Endothelial cell of hepatic sinusoid (primary cell): ENCODE results near the gene SNX9.
"Not testable (repeated sequence)": the region's sequence is repeated elsewhere in the genome, so short reads cannot be mapped to it uniquely, and the experiment has no call there.

Experiments used
- in situ Hi-C: cut with HindIII; loops from 2 replicates; pipeline ENCODE4 v1.10.0; 2017; ENCODE audit warnings: low sequenced_read_pairs

Gene SNX9

DNA sequence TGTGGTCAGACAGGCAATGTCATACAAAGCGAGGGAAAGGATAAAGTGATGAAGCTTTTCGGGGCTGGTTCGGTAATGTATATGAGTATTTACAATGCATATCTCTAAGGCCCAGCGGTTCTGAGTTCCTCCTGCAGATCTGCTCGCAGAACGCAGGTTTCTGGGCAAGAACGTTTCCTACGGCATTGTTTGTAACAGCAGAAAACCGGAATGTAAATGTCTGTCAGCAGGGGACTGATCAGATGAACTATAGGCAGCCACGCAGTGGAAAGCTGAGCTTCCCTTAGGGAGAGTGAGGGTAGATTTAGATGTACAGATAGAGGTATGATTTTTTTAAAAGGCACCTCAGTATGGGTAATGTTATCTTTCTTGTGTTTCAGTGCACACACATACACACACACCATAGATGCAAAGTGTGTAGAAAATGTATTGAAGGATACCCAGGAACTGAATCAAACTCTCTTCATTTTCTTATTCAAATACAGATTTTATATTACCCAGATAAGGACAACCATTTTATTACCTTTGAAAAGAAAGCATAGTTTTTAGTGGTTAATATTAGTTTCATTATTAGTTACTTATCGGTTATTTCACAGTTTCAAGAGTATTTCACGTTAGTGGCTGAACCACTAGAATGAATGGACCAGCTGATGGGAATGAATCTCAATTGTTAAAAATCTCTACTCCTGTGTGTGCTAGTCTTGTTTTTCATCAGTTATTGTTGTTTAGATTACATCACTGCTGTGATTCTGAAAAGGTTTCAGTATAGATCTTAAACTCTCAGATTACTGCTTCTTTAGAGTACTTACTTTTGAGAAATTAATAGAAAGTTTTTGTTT lies 56.2 kb downstream of the SNX9 start:
- in situ Hi-C loops: no loop called here

DNA sequence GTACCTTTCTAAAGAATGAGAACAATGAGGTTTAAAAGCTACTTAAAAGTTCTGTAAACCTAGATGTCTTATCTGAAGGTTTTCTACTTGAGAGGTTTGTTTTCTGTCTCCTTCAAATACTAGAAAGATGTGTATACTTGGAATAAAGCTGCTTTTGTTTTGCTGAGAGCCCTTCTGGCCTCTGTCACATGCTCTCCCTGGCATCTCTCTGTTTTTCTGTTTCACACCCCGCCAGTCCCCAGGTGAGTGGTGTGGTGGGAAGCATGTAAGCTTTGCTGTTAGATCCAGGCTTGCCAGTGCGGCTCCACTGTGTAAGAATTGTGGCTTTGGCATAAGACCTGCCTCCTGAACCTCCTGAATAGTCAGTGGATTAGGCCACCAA lies 56.8 kb downstream of the SNX9 start:
- in situ Hi-C loops: loop anchor here (5.0 kb wide), 2 partner anchors 92 to 123 kb away; no protein-coding TSS in a partner anchor

DNA sequence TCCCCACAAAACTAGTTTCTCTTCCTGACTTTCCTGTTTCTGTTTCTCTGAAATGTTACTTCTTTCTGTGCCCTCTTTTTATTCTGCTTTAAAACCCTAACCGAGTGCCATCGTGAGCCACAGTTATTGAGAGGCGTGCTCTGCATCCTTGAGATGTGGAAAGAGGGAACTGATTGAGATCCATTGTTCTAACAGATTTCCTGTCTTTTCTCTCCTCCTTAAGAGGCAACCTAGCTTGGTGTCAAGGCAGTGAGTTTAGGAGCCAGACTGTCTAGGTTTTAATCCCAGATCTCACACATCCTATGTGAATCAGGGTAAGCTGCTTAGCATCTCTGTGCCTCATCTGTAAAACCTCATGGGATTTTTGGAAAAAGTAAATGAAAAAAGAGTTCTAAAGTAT lies 57.5 kb downstream of the SNX9 start:
- in situ Hi-C loops: loop anchor here (5.0 kb wide), 2 partner anchors 92 to 123 kb away; no protein-coding TSS in a partner anchor

DNA sequence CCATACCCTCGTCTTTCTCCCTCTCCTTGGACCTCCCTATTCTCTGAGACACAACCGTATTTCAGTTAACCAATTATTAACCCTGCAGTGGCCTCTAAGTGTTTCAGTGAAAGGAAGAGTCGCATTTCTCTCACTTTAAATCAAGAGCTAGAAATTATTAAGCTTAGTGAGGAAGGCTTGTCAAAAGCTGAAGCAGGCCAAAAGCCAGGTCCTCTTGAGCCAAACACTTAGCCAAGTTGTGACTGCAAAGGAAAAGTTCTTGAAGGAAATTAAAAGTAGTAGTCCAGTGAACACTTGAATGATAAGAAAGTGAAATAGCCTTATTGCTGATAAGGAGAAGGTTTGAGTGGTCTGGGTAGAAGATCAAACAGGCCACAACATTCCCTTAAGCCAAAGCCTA lies 58.3 kb downstream of the SNX9 start:
- in situ Hi-C loops: loop anchor here (5.0 kb wide), 2 partner anchors 91 to 124 kb away; no protein-coding TSS in a partner anchor

DNA sequence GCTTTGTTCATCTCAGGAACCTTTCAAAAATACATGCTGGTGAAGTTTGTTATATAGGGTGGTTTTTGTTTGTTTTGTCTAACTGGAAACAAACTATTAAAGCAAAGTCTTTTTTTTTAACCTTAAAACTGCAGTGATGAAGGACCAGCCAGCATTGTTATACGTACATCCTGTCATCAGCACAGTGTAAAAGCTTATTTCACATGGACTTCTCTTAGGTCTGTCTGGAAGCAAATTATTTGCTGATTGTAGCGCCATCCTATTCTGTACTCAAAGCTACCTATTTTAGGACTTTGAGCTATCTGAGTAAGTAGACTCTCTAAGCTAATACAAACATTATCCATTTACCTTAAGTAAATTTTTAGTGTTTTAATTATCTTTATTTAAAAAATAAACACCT lies 61.7 kb downstream of the SNX9 start:
- in situ Hi-C loops: loop anchor here (5.0 kb wide), 3 partner anchors 88 to 127 kb away; no protein-coding TSS in a partner anchor

DNA sequence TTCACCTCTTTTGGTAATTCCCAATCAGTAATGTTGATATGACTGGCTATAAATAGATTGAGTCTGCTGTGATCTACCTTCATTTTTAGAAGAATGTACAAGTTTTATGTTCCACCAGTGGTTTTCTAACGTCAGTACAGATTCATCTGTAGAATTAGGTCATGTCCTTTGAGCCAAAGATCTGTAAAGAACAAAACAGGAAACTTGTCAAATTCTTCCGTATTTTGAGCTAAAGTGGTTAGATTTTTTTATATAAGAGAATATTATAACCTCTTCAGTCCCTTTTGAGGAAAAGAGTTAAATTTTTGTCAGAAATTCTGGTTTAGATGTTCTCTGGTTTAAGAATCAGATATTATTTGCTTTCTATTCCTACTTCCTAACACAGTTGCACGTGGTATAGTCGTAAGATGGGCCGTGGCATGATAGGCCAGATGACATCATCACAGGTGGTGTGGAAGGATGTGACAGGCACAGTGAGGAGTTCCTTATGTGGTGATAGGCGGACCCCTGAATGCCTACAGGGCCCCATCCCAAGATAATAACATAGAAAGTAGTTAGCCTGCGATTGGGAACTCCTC lies 62.3 kb downstream of the SNX9 start:
- in situ Hi-C loops: loop anchor here (5.0 kb wide), 1 partner anchor 107 kb away; no protein-coding TSS in a partner anchor

DNA sequence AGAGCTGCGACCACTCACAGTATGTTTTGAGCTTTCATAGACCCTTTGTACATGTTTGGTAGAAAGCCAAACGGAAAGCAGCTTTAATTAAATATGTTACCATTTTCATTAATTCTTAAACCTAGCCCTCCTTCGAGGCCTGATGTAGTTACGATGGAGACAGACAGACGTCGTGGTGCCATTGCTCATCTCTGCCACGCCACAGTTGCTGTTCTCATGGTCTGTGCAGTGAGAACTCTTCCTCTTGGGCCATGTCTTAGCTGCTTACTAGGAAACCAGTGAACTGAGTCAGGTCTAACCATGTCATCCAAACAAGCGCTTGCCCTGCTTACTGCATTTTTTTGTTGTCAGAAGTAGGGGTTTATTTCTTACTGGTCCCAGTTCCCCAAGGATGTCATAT lies 62.8 kb downstream of the SNX9 start:
- in situ Hi-C loops: loop anchor here (5.0 kb wide), 1 partner anchor 106 kb away; no protein-coding TSS in a partner anchor

DNA sequence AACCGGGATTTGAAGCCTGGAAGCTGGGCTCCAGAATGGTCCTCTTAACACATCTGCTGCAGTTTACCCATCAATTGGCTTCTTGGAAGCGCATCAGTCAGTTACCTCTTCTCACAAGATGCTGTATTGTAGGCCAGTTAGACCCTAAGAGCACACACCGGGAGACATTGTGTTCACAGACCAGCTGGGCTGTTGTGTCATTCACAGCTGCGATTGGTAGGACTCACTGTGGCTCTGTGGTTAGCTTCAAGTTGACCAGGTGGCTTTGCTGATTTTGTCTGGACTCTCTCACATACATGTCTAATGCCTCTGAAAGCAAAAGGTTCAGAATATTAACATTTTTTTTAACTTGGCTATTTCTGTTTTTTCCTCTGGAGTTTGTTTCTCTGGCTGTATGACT lies 64.8 kb downstream of the SNX9 start:
- in situ Hi-C loops: loop anchor here (5.0 kb wide), 1 partner anchor 104 kb away; no protein-coding TSS in a partner anchor

DNA sequence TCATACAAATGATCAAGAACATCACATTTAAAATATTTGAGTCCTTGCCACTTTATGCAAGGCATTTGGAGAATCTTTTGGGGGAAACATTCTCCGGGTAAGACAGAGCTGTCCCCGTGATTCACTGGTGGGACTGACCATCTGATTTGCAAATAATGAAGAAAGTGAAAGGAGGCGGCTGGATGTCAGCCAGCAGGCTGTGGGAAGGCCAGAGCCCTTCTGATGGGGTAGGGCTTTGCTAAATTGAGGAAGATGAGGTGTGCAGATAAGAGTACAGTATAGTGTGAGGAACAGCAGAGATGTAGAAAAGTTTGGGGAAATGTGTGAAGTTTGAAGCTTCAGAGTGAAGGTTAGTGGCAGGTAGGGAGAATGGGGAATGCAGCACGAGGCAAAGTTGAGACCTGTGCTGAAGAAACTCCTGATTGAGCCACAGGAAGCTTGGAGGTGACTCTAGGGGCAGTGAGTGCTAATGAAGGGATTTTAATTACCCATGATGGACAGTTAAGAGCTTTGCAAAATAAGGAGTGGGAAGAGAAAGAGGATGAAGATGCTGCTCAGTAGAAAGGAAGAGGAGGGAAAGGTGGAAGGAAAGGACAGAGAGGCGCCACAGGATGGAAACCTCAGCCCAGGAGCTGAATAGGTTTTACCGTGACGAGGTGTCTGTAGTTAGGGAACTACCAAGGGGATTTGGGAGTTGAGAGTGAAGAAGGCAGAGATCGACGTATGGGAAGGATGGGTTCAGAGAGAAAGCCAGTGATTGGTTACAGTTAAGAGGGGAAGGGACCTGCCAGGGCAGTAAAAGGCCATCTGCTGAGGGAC lies 68.7 kb downstream of the SNX9 start:
- in situ Hi-C loops: no loop called here

DNA sequence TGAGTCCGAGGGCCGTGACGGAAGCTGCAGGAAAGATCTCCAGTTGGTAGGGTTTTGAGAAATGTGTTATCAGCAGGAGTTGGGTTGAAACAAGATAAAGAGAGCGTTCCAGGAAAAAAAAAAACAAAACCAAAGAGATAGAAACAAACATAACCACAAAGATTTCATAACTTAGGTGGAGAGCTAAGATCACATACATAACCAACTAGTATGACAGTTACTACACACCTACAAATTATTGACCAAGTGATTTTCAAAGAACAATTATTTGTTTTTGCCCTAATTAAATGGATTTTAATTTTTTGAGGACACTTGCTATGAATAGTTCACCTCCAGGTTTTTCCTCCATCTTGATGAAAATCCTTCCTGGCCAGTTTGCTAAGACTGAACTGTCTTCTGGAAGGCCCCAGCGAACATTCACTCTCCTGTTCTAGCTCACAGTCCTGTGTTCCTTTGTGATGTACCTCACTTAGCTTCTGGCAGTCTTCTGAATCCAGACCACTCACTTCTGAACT lies 69.4 kb downstream of the SNX9 start:
- in situ Hi-C loops: no loop called here

DNA sequence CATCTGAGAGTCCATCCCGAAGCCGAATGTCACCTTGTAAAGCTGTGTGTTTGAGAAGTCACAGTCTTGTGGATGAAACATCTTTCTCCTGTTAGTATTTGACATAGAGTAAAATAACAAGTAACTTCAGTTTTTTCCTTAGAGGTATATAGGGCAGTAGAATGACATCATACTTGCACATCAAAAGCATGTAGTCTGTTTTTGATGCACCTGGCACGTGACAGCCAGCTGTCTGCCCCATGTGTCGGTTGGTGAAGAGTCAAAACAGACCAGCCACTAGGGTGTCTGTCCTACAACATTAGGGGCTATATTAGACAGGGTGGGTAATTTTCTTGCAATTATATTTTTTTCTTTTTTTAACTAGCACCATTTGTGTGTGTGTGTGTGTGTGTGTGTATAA lies 70.2 kb downstream of the SNX9 start:
- in situ Hi-C loops: no loop called here

DNA sequence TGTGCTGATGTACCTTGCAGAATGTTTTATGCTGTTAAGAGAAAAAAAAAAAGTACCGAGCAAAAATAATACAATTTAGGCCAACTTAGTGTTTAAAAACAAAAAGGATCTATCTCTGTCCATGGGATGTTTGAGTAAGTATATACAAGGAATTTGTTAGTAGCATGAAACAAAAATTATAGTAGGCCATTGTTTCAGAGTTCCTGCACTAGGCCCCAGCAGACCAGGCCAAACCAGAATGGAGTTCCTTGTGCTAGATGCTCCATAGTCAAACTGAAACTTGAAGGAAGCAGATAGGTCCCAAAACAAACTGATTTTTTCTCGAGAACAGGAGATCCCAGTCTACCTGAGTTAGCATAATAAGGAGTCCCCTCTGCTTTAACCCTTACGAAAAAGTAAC lies 72.5 kb downstream of the SNX9 start:
- in situ Hi-C loops: no loop called here

DNA sequence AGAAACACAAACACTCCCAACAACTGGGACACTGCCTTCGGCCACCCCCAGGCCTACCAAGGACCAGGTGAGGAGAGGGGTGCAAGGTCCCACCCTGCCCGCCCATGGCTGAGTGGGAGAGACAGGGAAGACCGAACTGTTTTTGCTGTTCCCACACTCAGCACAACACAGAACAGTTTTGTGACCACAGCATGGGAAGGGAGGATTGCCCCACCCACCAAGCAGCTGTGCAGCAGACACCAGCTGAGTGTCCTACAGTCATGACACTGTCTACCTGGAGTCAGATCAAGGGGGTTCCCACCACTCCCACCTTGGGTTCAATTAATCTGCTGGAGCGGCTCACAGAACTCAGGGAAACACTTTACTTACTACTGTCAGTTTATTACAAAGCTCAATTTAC lies 73.9 kb downstream of the SNX9 start:
- in situ Hi-C loops: no loop called here

DNA sequence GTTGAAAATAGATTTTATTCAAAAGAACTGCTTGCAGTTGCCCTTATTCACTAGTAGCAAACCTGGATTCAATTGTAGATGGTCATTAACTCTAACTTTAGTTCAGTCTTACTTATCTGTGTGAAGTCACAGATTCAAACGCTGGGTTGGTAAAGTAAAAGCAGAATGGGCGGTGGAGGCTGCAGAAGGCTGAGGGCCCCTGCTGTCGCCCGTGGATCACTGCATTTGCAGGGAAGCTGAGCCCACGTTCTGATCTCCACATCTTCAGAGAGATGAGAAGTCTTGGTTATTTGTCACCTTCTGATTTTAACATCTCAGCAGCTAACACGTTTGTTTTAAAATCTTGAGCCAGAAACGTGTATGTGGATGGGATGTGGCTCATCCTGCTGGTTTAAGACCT lies 75.1 kb downstream of the SNX9 start:
- in situ Hi-C loops: no loop called here

DNA sequence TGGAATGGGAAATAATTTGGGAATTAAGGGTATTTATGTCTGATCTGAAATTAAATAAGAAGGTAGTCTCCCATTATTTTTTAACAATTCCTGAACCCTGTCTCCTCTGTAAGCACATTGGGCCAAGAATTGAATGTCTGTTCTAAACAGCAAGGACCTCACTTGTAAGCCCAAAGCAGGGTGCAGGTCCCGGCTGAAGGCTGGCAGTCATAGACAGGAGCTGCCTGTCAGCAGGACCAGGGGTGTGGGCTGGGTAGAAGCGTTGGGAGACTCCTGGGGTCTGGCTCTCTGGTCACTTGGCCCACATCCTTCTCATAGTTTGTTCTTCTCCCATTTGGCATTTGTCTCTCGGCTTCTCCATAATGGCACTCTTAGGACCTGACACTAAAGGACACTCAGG lies 75.6 kb downstream of the SNX9 start:
- in situ Hi-C loops: no loop called here

DNA sequence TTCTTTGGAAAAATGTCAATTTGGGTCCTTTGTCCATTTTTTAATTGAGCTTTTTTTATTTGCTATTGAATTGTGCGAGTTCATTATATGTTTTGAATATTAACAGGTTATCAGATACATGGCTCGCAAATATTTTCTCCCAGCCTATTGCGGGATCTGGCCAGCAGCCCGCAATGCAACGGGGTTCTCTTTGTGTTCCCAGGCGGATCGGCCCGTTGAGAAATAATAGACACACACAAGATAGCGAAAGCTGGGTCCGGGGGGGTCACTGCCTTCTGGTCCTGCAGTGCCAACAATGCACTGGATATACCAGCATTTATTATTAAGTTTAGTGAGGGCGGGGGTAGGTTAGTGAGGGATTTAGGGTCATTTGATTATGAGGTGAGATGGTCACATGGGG lies 77.2 kb downstream of the SNX9 start:
- in situ Hi-C loops: not testable (repeated sequence)

DNA sequence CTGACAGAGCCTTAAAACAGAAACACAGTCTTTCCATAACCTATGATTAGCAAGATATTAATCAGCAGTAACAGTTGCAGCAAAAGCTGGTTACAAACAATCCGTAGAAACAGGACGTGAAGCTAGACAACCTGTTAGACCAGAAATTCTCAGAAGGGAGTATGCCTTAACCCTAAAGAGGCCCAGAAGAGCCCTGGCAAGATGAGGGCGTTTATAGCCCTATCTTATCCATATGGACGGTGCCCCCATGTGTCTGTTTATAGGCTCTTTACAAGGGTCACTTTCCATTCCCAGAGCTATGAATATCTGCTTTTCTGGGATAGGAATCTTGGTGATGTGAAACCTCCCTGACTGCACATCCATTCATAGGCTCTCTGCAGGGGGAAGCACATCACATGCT lies 77.7 kb downstream of the SNX9 start:
- in situ Hi-C loops: not testable (repeated sequence)

DNA sequence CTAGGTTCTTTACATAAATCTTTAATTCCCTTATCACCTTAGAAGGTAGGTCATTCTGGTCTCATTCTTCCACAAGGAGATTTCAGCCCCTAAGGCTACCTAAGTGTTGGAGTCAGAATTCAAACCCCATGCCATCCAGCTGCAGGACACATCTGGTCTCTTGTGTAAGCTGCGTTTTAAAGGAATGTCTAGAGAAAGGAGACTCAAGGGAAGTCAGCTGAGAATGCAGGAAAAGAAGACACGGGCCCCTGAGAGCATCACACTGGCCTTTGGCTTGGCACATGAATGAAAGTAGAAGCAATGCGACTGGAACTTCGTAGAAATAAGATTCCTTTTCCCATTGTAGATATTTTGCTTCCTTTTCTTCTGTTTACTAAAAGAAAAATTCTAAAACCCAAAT lies 82.0 kb downstream of the SNX9 start:
- in situ Hi-C loops: no loop called here

DNA sequence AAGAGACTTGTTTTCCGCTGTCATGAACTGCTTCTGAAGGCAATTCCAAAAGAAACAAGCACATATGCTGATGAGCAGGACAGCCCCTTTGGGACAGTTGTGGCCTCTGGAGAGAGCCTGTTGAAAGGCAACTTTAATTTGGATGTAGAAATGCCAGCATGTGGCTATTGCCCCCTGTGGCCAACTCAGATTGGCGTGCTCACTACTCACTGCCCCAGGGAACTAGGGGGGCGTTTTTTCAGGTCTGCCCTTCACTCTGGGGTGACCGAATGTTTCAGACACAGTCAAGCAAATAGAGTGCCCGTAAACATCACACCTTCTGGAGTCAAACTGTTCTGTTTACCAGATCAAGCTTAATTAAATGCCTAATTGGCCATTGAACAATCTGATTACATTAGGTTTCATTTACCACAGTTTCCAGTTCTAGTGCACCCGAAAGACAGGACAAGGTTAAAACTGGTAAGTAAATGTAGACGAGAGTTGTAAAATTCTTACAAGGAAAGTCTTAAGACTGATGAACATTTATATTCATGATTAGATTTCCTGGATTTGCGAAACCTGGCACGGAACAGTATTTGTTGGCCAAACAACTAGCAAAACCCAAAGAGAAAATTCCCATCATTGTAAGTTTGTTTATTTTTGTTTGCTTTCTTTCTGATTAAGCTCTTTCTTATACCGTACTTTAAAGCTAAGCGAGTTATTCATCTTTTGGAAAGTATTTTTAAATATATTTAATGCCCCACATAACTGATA lies 82.7 kb downstream of the SNX9 start:
- in situ Hi-C loops: no loop called here

DNA sequence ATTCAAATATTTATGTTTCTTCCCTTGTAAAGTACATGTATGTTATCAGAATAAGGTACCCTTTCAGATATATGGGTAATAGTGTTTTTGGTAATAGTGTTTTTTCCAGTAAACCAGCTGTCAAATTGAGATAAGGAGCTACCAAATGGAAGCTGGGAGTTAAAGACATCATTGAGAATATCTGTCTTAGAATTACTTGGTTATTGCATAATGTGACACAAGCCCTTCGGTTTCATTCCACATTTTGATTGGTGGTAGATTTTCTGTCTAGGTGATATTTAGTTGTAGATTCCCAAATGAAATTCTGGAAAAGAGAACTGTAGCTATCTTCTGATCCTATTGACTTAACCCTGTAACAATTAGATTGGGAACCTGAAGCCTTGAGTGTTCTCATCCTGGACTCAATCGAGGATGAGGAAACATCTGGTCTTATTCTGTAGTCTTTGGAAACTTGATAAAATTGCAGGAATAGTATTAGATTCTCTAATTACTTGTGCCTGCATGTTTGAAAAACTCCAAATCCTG lies 83.6 kb downstream of the SNX9 start:
- in situ Hi-C loops: no loop called here
